GM21528 (cell line): ENCODE results near the gene SLC25A34.

Experiments
- ATAC-seq: cut with Tn5 transposase; IDR thresholded peaks from one replicate; pipeline ENCODE4 v1.9.1; 2021; ENCODE audit warnings: mild to moderate bottlenecking, moderate library complexity; ENCODE audit not compliant: unreplicated experiment, low FRiP score

Gene SLC25A34

GRCh38 chr1:15748690-15749398, 12.8 kb downstream of the SLC25A34 start:
- no peak for ATAC-seq

GRCh38 chr1:15749399-15750291, 13.6 kb downstream of the SLC25A34 start:
- ATAC-seq = no peak

- ATAC-seq = no peak
These were observed 14.9 kb downstream of the SLC25A34 start for GRCh38 chr1:15750924-15751323.

- no peak for ATAC-seq
These were observed 15.7 kb downstream of the SLC25A34 start for GRCh38 chr1:15751717-15752116.

GRCh38 chr1:15753776-15754175, 17.7 kb downstream of the SLC25A34 start:
- no peak for ATAC-seq

- ATAC-seq = no peak
These were observed 19.1 kb downstream of the SLC25A34 start for GRCh38 chr1:15755021-15755645.

GRCh38 chr1:15755646-15756040, 19.6 kb downstream of the SLC25A34 start:
- ATAC-seq = no peak

GRCh38 chr1:15756143-15757015, 20.3 kb downstream of the SLC25A34 start:
- ATAC-seq = no peak

- ATAC-seq = no peak
These were observed 21.0 kb downstream of the SLC25A34 start for GRCh38 chr1:15757016-15757543.

GRCh38 chr1:15757575-15758342, 21.7 kb downstream of the SLC25A34 start:
- no peak for ATAC-seq

- ATAC-seq = no peak
These were observed 22.4 kb downstream of the SLC25A34 start, which contains the start of gene FBLIM1 for GRCh38 chr1:15758343-15758931. FBLIM1 (plus strand) TSS chr1:15758795; CDS start chr1:15764984, 6,189 bp downstream.

GRCh38 chr1:15758953-15759661, 23.0 kb downstream of the SLC25A34 start:
- ATAC-seq = no peak

GRCh38 chr1:15760520-15761211, 24.6 kb downstream of the SLC25A34 start:
- no peak for ATAC-seq

GRCh38 chr1:15761366-15762128, 25.5 kb downstream of the SLC25A34 start:
- ATAC-seq = no peak

- no peak for ATAC-seq
These were observed 26.5 kb downstream of the SLC25A34 start for GRCh38 chr1:15762546-15762945.

GRCh38 chr1:15764269-15764764, 28.3 kb downstream of the SLC25A34 start:
- no peak for ATAC-seq

- no peak for ATAC-seq
These were observed 28.8 kb downstream of the SLC25A34 start for GRCh38 chr1:15764890-15765289.
